ENCODE results near the gene FAIM2. TPM values are rescaled to one million over a fixed set of nuclear protein-coding genes. Genes with fewer than 3 reads are reported as not detected.
A peak's percentile ranks its signal among the peaks of the same experiment; 100 is the strongest.

FAIM2 gene
- total RNA-seq, 1 experiment from 2014 or later = 0.18 TPM

DNA sequence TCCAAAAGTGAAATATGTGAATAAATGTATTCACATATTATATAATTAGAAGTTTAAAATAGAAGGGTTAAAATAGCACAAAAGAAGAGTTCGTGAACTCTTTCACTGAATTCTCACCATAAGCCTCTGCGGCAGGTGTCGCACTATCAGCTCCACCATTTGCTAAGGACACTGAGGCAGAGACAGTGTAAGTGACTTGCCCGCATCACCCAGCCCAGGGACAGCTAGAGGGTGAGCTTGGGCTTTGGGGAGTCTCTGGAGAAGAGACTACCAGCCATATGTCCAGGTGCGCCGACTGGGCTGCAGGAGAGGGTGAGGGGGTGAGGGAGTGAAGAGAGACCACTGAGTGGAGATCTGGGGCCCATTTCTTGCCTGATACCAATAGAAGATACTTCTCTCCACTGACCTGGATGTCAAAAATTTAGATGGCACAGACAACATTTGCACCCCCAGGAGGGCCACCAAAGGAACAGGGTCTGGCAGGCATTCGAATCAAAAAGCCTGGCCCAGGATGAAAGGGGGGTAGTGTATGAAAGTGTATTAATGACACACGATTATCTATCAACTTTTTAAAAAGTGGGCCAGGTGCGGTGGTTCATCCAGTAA lies 28.5 kb downstream of the FAIM2 start:
- ATAC-seq (no peak), DNase-seq (no peak)
- no peak overlapping the region for H2AFZ ChIP-seq (ENCODE audit: low read length)
- intact Hi-C loops (cut with micrococcal nuclease) = no loop called here
- H3K9me2 ChIP-seq (replicated peaks; ENCODE audit: low read length) = no peaks in the 10 kb centered on the region
- H3K4me3 ChIP-seq (ENCODE audit: low read length) = no peak overlapping the region
- H3F3A ChIP-seq (ENCODE audit: low read length, unreplicated experiment) = no peaks in the 10 kb centered on the region
- TF ChIP-seq, protein P1, sequence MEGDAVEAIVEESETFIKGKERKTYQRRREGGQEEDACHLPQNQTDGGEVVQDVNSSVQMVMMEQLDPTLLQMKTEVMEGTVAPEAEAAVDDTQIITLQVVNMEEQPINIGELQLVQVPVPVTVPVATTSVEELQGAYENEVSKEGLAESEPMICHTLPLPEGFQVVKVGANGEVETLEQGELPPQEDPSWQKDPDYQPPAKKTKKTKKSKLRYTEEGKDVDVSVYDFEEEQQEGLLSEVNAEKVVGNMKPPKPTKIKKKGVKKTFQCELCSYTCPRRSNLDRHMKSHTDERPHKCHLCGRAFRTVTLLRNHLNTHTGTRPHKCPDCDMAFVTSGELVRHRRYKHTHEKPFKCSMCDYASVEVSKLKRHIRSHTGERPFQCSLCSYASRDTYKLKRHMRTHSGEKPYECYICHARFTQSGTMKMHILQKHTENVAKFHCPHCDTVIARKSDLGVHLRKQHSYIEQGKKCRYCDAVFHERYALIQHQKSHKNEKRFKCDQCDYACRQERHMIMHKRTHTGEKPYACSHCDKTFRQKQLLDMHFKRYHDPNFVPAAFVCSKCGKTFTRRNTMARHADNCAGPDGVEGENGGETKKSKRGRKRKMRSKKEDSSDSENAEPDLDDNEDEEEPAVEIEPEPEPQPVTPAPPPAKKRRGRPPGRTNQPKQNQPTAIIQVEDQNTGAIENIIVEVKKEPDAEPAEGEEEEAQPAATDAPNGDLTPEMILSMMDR (conservative IDR thresholded peaks at IDR 0.05; ENCODE audit: low read depth, low read length) = no peak
- TF ChIP-seq EZH2 (IDR thresholded peaks at IDR 0.05; ENCODE audit: low read length, unreplicated experiment) (no peak), EZH2phosphoT487 (IDR thresholded peaks at IDR 0.05; ENCODE audit: borderline replicate concordance, low read length) (no peak)
- H3K9ac ChIP-seq (ENCODE audit: low read length) = no peak overlapping the region
- no peaks in the 10 kb centered on the region for H3K79me2 ChIP-seq (ENCODE audit: low read length)
- no TSS peak for BruUV-seq (replicated peaks)
- POLR2A ChIA-PET (ENCODE audit: unreplicated experiment) = no interaction called here
- no peaks in the 10 kb centered on the region for H3K9me3 ChIP-seq (ENCODE audit: low read length)
- no peaks in the 10 kb centered on the region for H3K4me1 ChIP-seq (ENCODE audit: insufficient read depth, low read length)
- CTCF ChIA-PET = no interaction called here
- no peaks in the 10 kb centered on the region for H3K36me3 ChIP-seq (ENCODE audit: low read depth, low read length)
- no peak overlapping the region for H3K27ac ChIP-seq (ENCODE audit: low read length)
- H3K27me3 ChIP-seq (ENCODE audit: low read length) = no peaks in the 10 kb centered on the region
- no peaks in the 10 kb centered on the region for H4K20me1 ChIP-seq (ENCODE audit: low read length)
- H3K4me2 ChIP-seq (ENCODE audit: low read length) = no peak overlapping the region

DNA sequence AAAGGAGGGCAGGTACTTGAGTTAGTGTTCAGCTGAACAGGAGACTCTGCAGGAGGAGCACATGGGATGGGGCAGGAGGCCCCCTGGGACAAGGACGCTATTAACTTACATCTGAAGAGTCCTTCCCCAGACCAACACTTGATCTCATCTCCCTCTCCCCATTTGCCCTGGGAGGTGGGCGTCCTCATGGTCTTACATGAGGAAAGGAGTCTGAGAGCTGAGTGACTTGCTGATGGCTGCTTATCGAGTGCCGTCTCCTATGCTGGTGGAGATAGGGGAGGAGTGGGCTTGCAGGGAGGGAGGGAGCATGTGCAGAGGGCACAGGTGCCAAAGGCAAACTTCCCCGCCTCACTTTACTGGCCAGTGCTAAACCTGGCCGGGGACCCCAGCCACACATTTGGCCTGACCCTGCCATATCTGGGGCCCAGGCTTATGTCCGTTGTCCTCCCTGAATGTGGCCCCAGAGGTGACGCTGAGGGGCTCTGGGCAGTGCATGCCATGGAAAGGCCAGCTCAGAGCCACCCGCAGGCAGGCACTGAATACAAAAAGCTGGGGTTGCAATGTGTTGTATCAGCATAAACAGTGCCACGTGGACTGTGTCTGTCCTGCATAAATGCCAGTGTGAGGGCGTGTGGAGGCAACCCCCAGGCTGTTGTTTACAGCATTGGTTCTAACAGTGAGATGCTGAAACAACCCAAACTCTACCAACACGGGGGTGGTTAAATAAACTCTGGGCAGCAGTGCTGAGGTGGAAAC lies 29.4 kb downstream of the FAIM2 start:
- Histone ChIP-seq H3K9me3 (ENCODE audit: low read length) (no peaks in the 10 kb centered on the region), H3K9me2 (replicated peaks; ENCODE audit: low read length) (no peaks in the 10 kb centered on the region), H3K4me3 (ENCODE audit: low read length) (no peak overlapping the region), H3F3A (ENCODE audit: low read length, unreplicated experiment) (no peaks in the 10 kb centered on the region), H2AFZ (ENCODE audit: low read length) (no peak overlapping the region), H3K9ac (ENCODE audit: low read length) (no peak overlapping the region), H3K4me1 (ENCODE audit: insufficient read depth, low read length) (no peaks in the 10 kb centered on the region), H3K27ac (ENCODE audit: low read length) (no peak overlapping the region), H4K20me1 (ENCODE audit: low read length) (no peaks in the 10 kb centered on the region), H3K4me2 (ENCODE audit: low read length) (no peak overlapping the region), H3K36me3 (ENCODE audit: low read depth, low read length) (no peaks in the 10 kb centered on the region), H3K27me3 (ENCODE audit: low read length) (no peaks in the 10 kb centered on the region), H3K79me2 (ENCODE audit: low read length) (no peaks in the 10 kb centered on the region)
- no TSS peak for BruUV-seq (replicated peaks)
- DNase-seq (no peak), ATAC-seq (no peak)
- intact Hi-C loops (cut with micrococcal nuclease) = no loop called here
- POLR2A ChIA-PET (ENCODE audit: unreplicated experiment) = no interaction called here
- TF ChIP-seq EZH2phosphoT487 (IDR thresholded peaks at IDR 0.05; ENCODE audit: borderline replicate concordance, low read length) (no peak), EZH2 (IDR thresholded peaks at IDR 0.05; ENCODE audit: low read length, unreplicated experiment) (no peak)
- TF ChIP-seq, protein P1 (conservative IDR thresholded peaks at IDR 0.05; ENCODE audit: low read depth, low read length) = no peak
- CTCF ChIA-PET = no interaction called here

DNA sequence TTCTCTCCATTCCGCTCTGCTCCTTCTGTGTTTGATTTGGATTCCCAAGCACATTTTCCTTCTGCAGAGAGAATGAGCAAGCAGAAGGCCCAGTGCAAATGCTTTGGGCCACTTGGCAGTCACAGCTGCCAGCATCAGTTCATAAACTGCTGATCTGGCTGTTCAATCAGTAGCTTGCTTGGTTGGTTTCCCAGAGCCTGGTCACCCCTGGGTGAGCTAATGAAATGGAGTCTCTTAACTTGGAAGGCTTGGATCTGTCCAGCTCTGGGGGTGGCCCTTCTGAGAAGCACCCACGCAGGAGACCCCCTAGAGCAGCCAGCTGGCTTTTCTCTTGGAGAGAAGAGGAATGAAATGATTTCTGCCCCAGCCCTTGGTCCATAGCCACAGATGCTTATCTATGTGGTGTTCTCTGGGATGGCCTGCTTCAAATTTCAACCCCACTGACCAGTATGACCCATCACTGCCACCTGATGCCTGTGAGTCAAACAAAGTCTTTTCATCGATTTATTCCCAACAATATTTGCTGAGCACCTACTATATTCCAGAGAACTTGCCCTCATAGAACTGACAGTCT lies 30.3 kb downstream of the FAIM2 start:
- peak; percentile 13 for DNase-seq
- no TSS peak for BruUV-seq (replicated peaks)
- H3K36me3 ChIP-seq (ENCODE audit: low read depth, low read length) = no peaks in the 10 kb centered on the region
- no peak overlapping the region for H3K4me3 ChIP-seq (ENCODE audit: low read length)
- no peaks in the 10 kb centered on the region for H3K9me3 ChIP-seq (ENCODE audit: low read length)
- no peaks in the 10 kb centered on the region for H3K79me2 ChIP-seq (ENCODE audit: low read length)
- TF ChIP-seq EZH2phosphoT487 (IDR thresholded peaks at IDR 0.05; ENCODE audit: borderline replicate concordance, low read length) = no peak
- TF ChIP-seq EZH2 (IDR thresholded peaks at IDR 0.05; ENCODE audit: low read length, unreplicated experiment) = no peak
- TF ChIP-seq, protein P1 (conservative IDR thresholded peaks at IDR 0.05; ENCODE audit: low read depth, low read length) = no peak
- H3F3A ChIP-seq (ENCODE audit: low read length, unreplicated experiment) = no peaks in the 10 kb centered on the region
- no peak overlapping the region for H2AFZ ChIP-seq (ENCODE audit: low read length)
- H3K27ac ChIP-seq (ENCODE audit: low read length) = no peak overlapping the region
- no peaks in the 10 kb centered on the region for H3K9me2 ChIP-seq (replicated peaks; ENCODE audit: low read length)
- ChIA-PET CTCF (interaction anchor here (0.7 kb wide), 1 partner anchor 93 kb away, joined by 3 read pairs; no protein-coding TSS in a partner anchor), POLR2A (ENCODE audit: unreplicated experiment) (no interaction called here)
- no peaks in the 10 kb centered on the region for H3K27me3 ChIP-seq (ENCODE audit: low read length)
- no peak overlapping the region for H3K9ac ChIP-seq (ENCODE audit: low read length)
- no peak overlapping the region for H3K4me2 ChIP-seq (ENCODE audit: low read length)
- ATAC-seq = peak; percentile 22; the same call in 1 of the 2 replicates
- intact Hi-C loops (cut with micrococcal nuclease) = no loop called here
- no peaks in the 10 kb centered on the region for H4K20me1 ChIP-seq (ENCODE audit: low read length)
- no peaks in the 10 kb centered on the region for H3K4me1 ChIP-seq (ENCODE audit: insufficient read depth, low read length)

Data from PC-3 (cell line).